Skin epidermis (tissue), 12 donors: ENCODE data around the gene PCOLCE2.

Experiments
- H3K27ac ChIP-seq, 21 experiments: fragments of 200-600 bp; sonication (generic) in 11 of 21; one replicate each; pipeline ENCODE4 v1.5.0; 2020; ENCODE audit warnings: mild to moderate bottlenecking in 3 of 21, inconsistent platforms in 2 of 21, moderate library complexity in 2 of 21
- H3K4me3 ChIP-seq, 7 experiments: fragments of 200-600 bp; sonication (generic) in 2 of 7; one replicate each; pipeline ENCODE4 v1.5.0; 2020; ENCODE audit warnings: inconsistent platforms in 2 of 7, mild to moderate bottlenecking in 2 of 7, moderate library complexity in 1 of 7

Gene PCOLCE2

GRCh38 chr3:142828703-142829305, 60.1 kb downstream of the PCOLCE2 start:
- Histone ChIP-seq H3K4me3 (no peak overlapping the region), H3K27ac (no peak overlapping the region)

- Histone ChIP-seq H3K27ac (no peak overlapping the region), H3K4me3 (no peak overlapping the region)
These were observed 69.7 kb downstream of the PCOLCE2 start for GRCh38 chr3:142819179-142819578.

DNA sequence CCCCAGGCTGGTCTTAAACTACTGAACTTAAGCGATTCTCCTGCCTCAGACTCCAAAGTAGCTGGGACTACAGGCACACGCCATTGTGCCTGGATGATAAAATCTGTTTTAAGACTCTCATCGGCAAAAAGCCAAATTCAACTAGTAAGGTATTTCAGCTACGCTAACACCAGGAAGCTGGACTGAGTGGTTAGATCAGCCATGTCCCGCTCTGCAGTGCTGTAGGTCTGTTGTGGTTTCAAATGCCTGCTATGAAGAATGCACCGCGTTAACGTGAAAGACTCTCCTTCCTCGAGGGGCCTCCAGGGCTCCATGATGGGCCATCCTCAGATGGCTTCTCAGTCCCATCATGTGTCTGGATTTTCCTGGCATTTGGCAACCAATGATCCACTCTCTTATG, 70.2 kb downstream of the PCOLCE2 start:
- Histone ChIP-seq H3K27ac (no peak overlapping the region), H3K4me3 (no peak overlapping the region)

DNA sequence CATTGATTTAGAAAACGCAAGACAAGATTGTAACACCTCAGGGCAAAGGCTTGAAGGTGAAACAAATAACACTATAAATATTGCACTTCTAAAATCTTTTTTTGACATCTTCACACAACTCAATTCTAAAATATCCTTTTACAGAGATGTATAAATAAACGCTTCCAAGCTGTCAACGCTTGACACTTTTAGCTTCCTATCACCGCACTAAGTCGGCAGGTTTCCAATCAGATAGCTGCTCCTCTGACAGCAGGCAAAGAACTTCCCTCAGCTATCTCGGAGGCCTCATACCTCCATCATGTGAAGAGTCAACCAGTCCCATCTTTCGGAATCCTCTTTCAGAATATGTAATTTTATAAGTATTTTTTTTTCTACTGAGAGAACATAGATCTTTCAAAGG, 71.0 kb downstream of the PCOLCE2 start:
- H3K4me3 ChIP-seq = no peak overlapping the region
- no peak overlapping the region for H3K27ac ChIP-seq

DNA sequence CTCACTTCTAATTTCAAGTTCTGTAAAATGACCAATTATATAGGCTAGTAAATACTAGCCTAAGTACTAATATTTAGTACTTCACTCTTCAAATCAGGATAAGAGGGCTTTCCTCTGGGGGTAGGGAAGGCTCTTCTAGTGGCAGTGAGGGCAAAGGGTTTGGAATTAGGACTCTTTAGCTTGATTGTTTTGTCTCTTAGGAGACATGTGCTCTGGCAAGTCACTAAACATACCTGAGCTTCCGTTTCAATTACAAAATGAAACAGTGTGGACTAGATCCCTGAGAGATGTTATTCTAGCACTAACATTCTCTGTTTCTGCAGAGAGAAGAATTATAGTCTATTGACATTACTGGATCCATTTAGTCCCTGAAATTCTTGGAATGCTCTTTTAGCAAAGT, 71.5 kb downstream of the PCOLCE2 start:
- Histone ChIP-seq H3K4me3 (no peak overlapping the region), H3K27ac (no peak overlapping the region)

- Histone ChIP-seq H3K4me3 (no peak overlapping the region), H3K27ac (no peak overlapping the region)
These were observed 73.1 kb downstream of the PCOLCE2 start for GRCh38 chr3:142815803-142816202.

GRCh38 chr3:142809259-142809658, 79.6 kb downstream of the PCOLCE2 start:
- H3K4me3 ChIP-seq = no peak overlapping the region
- H3K27ac ChIP-seq = no peak overlapping the region

DNA sequence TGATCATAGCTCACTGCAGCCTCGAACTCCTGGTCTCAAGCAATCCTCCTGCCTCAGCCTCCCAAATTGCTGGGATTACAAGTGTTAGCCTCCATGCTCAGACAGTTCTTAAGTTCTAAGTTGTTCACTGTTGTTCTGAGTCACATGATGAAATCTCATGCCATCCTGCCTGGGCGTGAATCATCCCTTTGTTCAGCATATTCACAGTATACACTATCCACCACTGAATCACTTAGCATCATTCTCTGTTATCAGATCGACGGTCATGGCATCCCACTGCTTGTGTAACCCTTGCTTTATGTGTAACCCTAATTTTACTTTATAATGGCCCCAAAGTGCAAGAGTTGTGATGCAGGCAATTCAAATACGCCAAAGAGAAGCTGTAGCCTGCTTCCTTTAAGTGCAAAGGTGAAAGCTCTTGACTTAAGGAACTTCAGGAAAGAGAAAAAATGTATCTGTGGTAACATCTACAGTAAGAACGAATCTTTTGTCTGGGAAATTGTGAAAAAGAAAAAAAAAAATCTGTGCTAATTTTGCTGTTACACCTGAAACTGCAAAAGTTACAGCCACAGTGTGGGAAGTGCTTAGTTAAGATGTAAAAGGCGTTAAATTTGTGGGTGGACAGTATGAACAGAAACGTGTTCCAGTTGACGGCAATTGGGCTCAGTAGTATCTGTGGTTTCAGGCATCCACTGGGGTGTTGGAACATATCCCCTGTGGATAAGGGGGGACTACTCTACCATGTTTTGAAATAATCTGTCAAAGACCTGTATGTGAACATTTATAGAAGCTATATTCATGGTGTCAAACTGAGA, 80.6 kb downstream of the PCOLCE2 start:
- Histone ChIP-seq H3K4me3 (no peak overlapping the region), H3K27ac (no peak overlapping the region)

GRCh38 chr3:142802891-142803290, 86.0 kb downstream of the PCOLCE2 start:
- no peak overlapping the region for H3K4me3 ChIP-seq
- no peak overlapping the region for H3K27ac ChIP-seq

- H3K27ac ChIP-seq = no peak overlapping the region
- H3K4me3 ChIP-seq = no peak overlapping the region
These were observed 87.1 kb downstream of the PCOLCE2 start for GRCh38 chr3:142801746-142802145.

DNA sequence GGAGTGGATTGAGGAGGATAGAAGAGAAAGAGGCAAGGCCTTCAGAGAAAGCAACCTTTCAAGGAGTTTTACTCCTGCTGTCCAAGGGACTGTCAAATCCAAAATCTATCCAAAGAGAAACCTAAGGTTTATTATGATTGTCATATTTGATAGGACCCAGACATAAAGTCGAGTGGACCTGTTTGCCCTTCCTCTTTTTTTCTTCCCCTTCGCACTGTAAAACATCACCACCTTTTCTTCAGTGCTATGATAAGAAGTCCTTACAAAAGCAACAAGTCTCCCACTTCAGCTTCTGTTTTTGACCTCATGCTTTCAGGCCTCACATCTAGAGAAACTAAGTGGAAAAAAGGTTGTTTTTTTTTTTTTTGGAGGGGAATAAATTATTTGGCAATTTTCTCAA, 92.1 kb downstream of the PCOLCE2 start:
- no peak overlapping the region for H3K27ac ChIP-seq
- H3K4me3 ChIP-seq = no peak overlapping the region

GRCh38 chr3:142795332-142795731, 93.6 kb downstream of the PCOLCE2 start:
- H3K4me3 ChIP-seq = no peak overlapping the region
- H3K27ac ChIP-seq = no peak overlapping the region

GRCh38 chr3:142794508-142794907, 94.4 kb downstream of the PCOLCE2 start:
- H3K4me3 ChIP-seq = no peak overlapping the region
- H3K27ac ChIP-seq = no peak overlapping the region

- H3K27ac ChIP-seq = no peak overlapping the region
- H3K4me3 ChIP-seq = no peak overlapping the region
These were observed 101.2 kb downstream of the PCOLCE2 start for GRCh38 chr3:142787719-142788118.

DNA sequence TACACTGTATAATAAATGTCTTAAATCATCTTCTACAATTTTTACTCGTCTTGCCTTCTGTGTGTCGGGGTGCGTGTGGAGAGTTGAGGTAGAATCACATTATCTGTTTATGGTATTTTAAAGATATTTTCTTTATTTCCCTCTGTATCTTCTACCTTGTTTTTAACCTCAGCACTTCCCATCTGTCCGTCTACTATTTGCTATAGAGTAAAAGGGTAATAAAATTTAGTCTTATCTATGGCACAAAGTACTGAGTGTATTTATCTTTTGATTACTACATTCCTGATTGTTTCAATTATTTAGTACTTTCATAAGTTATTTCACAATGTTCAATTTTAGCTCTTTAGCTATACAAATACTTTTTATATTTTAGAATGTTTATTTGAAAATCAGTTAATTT, 102.9 kb downstream of the PCOLCE2 start:
- Histone ChIP-seq H3K27ac (no peak overlapping the region), H3K4me3 (no peak overlapping the region)

DNA sequence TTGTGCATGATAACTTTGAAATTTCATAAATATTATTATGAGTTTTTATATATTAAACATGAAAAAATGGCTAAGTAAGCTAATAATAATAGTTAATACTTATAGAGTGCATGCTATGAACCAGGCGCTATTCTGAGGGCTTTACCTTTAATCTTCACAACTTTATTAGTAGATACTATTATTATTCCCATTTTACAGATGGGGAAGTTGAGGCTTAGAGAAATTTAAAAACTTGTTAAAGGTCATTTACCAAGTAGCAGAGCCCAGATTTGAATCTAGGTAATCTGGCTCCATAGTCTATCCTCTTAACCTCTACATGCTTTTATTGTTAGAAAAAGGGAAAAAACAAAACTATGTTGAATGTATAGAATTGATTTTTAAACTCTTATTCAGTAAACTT, 104.7 kb downstream of the PCOLCE2 start:
- H3K27ac ChIP-seq = no peak overlapping the region

DNA sequence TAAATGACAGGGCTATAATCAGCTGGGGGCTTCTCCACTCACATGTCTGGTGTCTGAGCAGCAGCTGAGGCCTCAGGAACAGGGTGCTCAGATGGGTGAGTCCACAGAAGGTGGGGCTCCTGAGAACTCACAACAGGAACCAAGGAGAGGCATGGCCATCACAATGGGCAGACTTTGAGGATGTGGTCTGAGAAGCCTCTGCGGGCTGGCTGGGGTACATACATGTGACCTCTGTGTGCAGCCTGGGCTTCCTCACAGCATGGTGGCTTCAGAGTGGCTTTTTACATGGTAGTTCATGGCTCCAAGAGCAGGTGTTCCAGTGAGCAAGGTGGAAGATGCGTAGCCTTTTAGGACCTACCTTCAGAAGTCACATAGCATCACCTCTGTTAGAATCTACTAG, 106.3 kb downstream of the PCOLCE2 start:
- no peak overlapping the region for H3K27ac ChIP-seq
- no peak overlapping the region for H3K4me3 ChIP-seq

More for the DNA sequence above, 104.7 kb downstream of the PCOLCE2 start:
- no peak overlapping the region for H3K4me3 ChIP-seq

DNA sequence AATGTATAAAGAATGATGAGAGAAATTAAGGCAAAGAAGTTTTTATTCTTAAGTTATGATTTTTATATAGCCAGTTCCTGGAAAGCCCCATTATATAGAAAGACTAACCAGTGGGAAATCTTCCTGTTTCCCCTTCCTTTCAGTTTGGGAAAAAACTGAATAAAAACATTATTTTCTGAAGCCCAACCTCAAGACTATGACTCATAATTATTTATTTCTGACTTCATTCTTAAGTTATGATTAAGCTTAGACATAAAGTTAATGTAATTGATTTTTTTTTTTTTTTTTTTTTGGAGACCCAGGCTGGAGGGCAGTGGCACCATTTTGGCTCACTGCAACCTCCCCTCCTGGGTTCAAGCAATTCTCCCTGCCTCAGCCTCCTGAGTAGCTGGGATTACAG, 109.3 kb downstream of the PCOLCE2 start:
- Histone ChIP-seq H3K27ac (no peak overlapping the region), H3K4me3 (no peak overlapping the region)

- Histone ChIP-seq H3K4me3 (no peak overlapping the region), H3K27ac (no peak overlapping the region)
These were observed 110.3 kb downstream of the PCOLCE2 start for GRCh38 chr3:142778541-142778940.

- Histone ChIP-seq H3K27ac (no peak overlapping the region), H3K4me3 (no peak overlapping the region)
These were observed 111.0 kb downstream of the PCOLCE2 start for GRCh38 chr3:142777927-142778326.

DNA sequence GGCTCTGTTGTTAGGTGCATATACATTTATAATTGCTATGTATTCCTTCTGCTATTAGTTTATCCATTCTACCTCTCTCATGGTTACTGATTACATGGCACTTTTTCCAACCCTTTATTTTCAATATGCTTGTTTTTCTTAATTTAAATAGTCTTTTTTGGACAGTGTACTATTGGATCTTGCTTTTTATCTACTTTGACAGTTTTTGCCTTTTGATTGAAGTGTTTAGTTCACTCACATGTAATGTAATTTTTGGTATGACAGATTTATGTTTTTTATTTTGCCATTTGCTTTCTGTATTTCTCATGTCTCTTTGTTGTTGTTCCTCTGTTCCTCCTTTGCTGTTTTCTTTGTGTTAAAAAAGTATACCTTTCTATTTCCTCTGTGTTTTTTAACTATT, 120.5 kb downstream of the PCOLCE2 start:
- Histone ChIP-seq H3K4me3 (no peak overlapping the region), H3K27ac (no peak overlapping the region)
